Lung microvascular endothelial cell (primary cell): ENCODE results near the gene RAB2B. TPM values are rescaled to one million over a fixed set of nuclear protein-coding genes. Genes with fewer than 3 reads are reported as not detected.

Source experiments
- DNase-seq, 2 donors: peaks; one replicate each; pipeline versions ENCODE4 v3.0.0 to v3.0.0-alpha.2; 2010; ENCODE audit warnings: low read depth in 2 of 2
- total RNA-seq: library from RNA; depleted of rRNA; stranded (reverse); fragments of >200 nt; gene quantifications from 2 replicates; pipeline ENCODE4 v1.2.1, GENCODE V29; 2014

Gene RAB2B
- 18.1 and 31.7 TPM in 2 replicates for total RNA-seq

- peak; percentile 99 for DNase-seq
These were observed at the start of gene RAB2B, which contains the start of gene TOX4 for GRCh38 chr14:21476925-21477681. Gene RAB2B, minus strand, starts transcription at chr14:21476959. Its CDS starts 87 bp downstream, at chr14:21476872. Gene TOX4, plus strand, starts transcription at chr14:21477195. Its CDS starts 84 bp downstream, at chr14:21477279.

DNA sequence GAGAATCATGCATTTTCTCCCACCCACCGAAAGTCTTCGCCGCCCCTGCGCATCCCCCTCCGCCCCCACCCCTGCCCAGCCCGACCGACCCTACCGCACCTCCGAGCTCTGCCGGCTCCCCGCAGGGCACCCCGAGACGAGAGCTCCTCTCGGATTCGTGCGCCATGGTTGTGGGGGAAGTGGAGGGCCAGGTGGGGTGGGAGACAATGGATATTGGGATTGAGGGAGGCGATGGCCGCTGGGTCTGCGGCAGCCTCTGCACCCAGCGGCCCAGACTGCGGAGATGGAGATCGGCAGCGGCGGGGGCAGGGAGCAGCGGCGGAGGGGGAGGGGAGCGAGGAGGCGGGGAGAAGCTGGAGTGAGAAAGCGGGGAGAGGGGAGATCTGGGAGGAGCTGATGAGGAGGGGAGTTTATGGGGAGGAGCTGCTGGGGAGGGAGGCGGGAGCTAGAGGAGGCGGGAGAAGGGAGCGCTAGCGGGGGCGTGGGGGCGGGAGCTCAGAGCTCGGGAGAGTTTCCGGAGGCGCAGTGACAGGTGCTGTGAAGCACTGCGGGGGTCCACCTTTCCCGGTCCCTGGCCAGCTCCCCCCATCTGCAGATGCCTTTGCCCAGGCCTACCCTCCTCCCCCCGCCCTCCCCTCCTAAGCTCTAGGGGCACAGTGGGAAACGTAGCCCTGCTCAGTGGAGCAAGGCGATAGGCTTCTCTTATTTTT is 49.4 kb upstream of the RAB2B start, which contains the start of gene SALL2:
SALL2 (minus strand) TSS at position 385 of the 710 bp plus-strand sequence; CDS start at position 166, 219 bp downstream.
- DNase-seq, result peak; percentile 4 to 38

- DNase-seq, result no peak
These were observed 48.8 kb upstream of the RAB2B start for GRCh38 chr14:21525571-21525961.

DNA sequence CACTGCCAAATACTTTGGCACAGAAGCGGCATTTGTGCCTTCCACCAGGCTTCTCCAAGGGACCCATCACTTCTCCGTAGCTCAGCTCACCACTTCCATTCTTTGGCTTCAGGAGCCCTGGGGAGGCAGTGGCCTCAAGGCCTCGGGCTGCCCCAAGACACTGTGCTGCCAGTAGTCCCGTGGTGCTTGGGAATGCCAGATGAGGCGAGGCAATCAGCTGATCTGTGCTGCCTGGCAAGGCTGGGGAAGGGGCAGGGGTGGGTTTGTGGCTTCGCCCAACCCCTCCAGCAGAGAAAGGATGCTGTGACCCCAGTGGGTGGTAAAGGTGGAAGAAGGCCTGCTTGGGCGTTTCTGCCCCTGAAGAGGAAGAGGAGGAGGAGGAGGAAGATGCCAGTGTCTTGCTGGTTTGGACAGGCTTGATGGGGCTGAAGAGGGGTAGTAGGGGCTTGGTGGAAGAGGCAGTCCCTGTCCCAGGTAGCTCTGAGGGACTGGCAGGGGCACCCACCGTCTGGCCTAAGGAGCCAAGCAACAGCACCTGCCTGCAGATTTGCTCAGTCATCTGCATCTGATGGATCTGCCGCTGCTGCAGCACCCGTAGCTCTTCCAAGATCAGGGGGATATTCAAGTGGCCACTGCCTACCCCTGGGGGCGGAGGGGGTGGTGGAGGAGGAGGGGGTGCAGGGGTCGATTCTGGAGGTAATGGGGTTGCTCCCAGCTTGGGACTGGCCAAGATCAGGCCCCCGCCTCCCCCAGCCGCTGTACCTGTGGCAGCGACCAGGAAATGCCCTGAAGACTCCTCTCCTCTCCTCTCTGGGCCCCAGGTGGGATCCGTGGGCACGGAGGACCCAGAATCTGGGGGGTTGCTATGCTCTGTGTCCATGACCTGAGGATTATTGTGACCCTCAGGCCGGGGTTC is 48.1 kb upstream of the RAB2B start:
- DNase-seq, result no peak

DNA sequence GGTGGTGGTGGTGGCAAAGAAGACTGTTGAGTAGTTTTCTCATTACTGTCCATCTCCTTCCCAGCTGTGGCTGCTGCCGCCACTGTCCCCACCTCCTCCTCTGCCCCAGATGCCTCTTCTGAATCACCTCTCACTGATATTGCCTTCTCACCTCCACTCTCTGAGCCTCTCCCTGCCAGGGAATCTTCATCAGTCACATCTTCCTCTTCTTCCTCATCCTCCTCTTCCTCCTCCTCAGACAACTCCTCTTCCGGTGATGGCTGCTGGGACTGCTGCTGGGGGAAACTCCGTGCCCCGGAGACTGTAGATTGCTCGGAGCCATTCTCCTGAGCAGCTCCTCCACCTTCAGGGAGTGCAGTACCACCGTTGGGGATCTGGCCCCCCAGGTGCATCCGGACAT is 46.4 kb upstream of the RAB2B start:
- DNase-seq, result no peak

- DNase-seq, result no peak
These were observed 44.7 kb upstream of the RAB2B start for GRCh38 chr14:21521501-21521900.

DNA sequence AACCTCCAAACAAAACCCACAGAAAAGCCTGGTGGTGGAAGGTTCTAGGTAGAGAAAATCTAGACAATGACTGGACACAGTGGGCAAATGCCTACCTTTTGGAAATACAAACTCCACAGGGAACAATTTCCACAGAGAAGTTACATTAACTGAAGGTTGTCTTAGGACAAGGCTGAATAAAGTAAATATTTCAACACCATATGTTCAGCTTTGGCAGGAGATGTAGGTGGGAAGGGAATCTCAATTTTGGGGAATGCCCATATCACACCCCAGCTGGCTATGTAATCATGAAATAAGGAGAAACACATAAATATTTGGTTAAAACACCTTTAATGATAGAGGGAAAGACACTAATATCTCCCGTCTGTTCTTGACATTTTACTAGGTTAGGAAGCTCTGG is 44.0 kb upstream of the RAB2B start:
- no peak for DNase-seq

GRCh38 chr14:21518725-21519124 is 42.0 kb upstream of the RAB2B start:
- no peak for DNase-seq

GRCh38 chr14:21514341-21514740 is 37.6 kb upstream of the RAB2B start:
- DNase-seq, result no peak

GRCh38 chr14:21510735-21511657 is 34.2 kb upstream of the RAB2B start, which contains the start of gene METTL3:
Gene METTL3, minus strand, starts transcription at chr14:21511340. Its CDS starts 117 bp downstream, at chr14:21511223.
- DNase-seq, result peak; percentile 98 to 99

DNA sequence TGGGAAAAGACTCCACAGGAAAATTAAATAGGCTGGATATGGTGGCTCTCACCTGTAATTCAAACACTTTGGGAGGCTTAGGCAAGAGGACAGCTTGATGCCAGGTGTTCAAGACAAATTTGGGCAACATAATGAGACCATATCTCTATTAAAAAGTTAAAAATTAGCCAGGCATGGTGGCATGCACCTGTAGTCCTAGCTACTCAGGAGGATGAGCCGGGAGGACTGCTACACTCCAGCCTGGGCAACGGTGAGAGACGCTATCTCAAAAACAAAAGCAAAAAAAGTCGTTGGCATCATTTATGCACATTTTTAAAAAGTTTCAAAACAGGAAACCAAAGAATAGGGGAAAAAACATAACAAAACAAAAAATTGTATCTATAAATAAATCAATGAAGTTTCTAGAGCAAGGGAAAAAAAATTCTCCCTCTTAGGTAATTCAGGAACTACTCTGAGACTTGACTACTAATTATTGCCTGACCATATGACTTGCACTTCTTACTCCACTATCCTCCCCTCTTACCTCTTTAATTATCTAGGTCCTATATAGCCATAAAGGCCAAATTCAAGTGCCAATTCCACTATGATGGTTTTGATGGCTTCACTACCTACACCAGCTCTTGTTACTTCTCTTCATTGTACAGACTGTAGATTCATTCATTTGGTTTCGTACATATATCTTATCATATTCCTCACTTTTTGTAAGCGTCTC is 32.8 kb upstream of the RAB2B start:
- no peak for DNase-seq

DNA sequence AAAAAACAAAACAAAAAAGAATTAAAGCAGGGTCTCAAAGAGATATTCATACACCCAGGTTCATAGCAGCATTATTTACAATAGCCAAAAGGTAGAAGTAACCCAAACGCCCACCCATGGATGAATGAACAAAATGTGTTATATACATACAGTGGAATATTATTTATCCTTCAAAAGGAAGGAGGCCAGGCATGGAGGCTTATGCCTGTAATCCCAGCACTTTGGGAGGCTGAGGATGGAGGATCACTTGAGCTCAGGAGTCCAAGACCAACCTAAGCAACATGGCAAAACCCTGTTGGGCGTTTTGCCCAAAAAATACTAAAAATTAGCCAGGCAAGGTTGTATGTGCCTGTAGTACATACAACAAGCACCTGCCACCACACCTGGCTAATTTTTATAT is 29.8 kb upstream of the RAB2B start:
- no peak for DNase-seq

DNA sequence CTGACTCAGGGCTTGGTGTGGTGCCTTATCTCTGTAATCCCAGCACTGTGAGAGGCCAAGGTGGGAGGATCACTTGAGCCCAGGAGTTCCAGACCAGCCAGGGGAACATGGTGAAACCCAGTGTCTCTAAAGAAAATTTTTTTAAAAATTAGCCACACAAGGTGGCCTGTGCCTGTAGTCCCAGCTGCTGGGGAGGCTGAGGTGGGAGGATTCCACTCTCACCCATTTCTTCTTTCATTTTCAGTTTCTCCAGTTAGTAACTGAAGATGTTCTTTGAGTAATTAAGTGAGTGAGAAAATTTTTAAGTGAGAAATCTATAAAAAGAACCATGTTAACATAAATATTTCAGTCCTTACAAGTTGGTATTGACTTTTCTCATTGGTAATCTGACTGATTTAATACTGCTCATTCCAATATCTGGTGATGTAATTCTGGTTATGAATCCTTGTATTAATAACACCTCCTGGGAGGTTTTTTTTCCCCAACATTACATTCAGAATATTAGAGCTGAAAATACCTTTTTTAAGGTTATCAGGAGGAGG is 28.3 kb upstream of the RAB2B start:
- DNase-seq, result no peak

DNA sequence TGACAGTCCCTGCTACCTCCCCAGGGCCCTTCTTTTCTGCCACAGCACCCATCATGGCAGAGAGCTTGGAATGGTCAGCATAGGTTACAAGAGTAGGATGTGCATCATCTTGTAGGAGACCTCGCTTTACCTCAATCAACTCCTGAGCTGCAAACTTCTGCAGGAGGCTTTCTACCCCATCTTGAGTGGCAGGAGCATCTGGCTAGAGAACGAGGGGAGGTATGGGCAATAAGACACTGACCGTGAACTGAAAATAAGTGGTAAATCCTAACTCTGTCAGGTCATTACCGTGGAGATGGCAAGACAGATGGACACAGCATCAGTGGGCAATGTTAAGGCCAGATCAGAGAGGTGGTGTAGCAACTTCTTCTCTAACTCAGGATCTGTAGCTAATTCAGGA is 26.6 kb upstream of the RAB2B start:
- no peak for DNase-seq

DNA sequence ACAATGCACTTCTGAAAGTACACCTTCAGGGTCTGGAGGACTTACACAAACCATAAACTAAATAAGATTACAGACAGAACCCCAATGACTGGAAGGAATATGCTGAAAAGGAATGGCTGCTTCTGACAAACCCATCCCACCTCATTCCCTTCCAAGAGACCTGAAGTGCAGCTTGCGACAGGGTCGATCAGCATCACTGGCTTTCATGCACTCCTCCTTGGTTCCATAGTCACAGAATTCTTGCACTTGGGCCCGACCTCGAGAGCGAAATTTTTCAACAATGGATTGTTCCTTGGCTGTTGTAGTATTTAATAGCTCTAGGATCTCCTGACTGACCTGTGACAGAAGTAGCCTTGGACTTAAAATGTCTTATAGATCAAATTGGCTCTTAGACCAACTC is 24.8 kb upstream of the RAB2B start:
- DNase-seq, result no peak

GRCh38 chr14:21498540-21499526 is 22.1 kb upstream of the RAB2B start:
- DNase-seq, result peak; percentile 58 to 63

GRCh38 chr14:21496453-21496852 is 19.7 kb upstream of the RAB2B start:
- peak; percentile 6 to 41 for DNase-seq
